Fibroblast of lung (primary cell): ENCODE results near the gene HASPIN.

Source experiments
- CTCF ChIP-seq, 2 donors: IDR thresholded peaks in 1 of 2; conservative IDR thresholded peaks in 1 of 2; 1 replicate in 1 of 2; 2 replicates in 1 of 2; pipeline ENCODE4 v1.5.1; 2011 to 2012; ENCODE audit warnings: low read length in 2 of 2, control low read depth in 1 of 2, inconsistent platforms in 1 of 2, low read depth in 1 of 2, mild to moderate bottlenecking in 1 of 2
- EZH2 ChIP-seq: IDR thresholded peaks from 2 replicates; pipeline ENCODE4 v1.5.1; 2012; ENCODE audit warnings: low read length, control low read depth, mild to moderate bottlenecking; ENCODE audit errors: missing control alignments

GRCh38 chr17:3704931-3705717 is 18.6 kb upstream of the HASPIN start:
- TF ChIP-seq CTCF (conservative IDR thresholded peaks at IDR 0.05 in 1 of 2, IDR thresholded peaks at IDR 0.05 in 1 of 2; ENCODE audit: low read depth in 1 of 2, low read length in 2 of 2) (no peak), EZH2 (no peak)
